ENCODE measurements around the gene SLC49A4.

SLC49A4 gene

GRCh38 chr3:122929188-122930062, 134.6 kb downstream of the SLC49A4 start:
- Histone ChIP-seq H3K27ac (ENCODE audit: low read length) (no peak overlapping the region), H3K9me3 (ENCODE audit: control insufficient read depth in 2 of 2, low read length in 2 of 2) (no peaks in the 10 kb centered on the region), H3K27me3 (ENCODE audit: control insufficient read depth in 1 of 2, insufficient read depth in 2 of 2, low read length in 2 of 2) (peaks cover 0 to under 1% of the 10 kb centered on the region in 2 donors)

GRCh38 chr3:122930063-122930997, 135.5 kb downstream of the SLC49A4 start:
- H3K4me1 ChIP-seq (ENCODE audit: control insufficient read depth, insufficient read depth, low read length), result peaks cover 2% of the 10 kb centered on the region
- no peaks in the 10 kb centered on the region for H3K36me3 ChIP-seq (ENCODE audit: control insufficient read depth in 2 of 2, insufficient read depth in 2 of 2, low read length in 2 of 2)
- H3K27me3 ChIP-seq (ENCODE audit: control insufficient read depth in 1 of 2, insufficient read depth in 2 of 2, low read length in 2 of 2), result no peaks in the 10 kb centered on the region
- H3K27ac ChIP-seq (ENCODE audit: low read length), result no peak overlapping the region
- no peaks in the 10 kb centered on the region for H3K9me3 ChIP-seq (ENCODE audit: control insufficient read depth in 2 of 2, low read length in 2 of 2)
- H3K4me3 ChIP-seq (ENCODE audit: low read length in 2 of 2), result no peak overlapping the region
- H3K9ac ChIP-seq (ENCODE audit: low read length in 2 of 2), result no peak overlapping the region

More at GRCh38 chr3:122929188-122930062, 134.6 kb downstream of the SLC49A4 start:
- no peak overlapping the region for H3K9ac ChIP-seq (ENCODE audit: low read length in 2 of 2)
- H3K4me3 ChIP-seq (ENCODE audit: low read length in 2 of 2), result no peak overlapping the region
- H3K36me3 ChIP-seq (ENCODE audit: control insufficient read depth in 2 of 2, insufficient read depth in 2 of 2, low read length in 2 of 2), result no peaks in the 10 kb centered on the region
- H3K4me1 ChIP-seq (ENCODE audit: control insufficient read depth, insufficient read depth, low read length), result peaks cover 2% of the 10 kb centered on the region
